Natural killer cell treated with Interleukin-12 subunit alpha and Interleukin-12 subunit beta and Interleukin-15 and Interleukin-18, amount 100 ng/mL, for 72 hours (primary cell): Measurements from ENCODE around the gene CD101. TPM values are rescaled to one million over a fixed set of nuclear protein-coding genes. Genes with fewer than 3 reads are reported as not detected.

Experiments used
- ATAC-seq, 2 donors: fragments of 150-1000 bp; cut with Tn5 transposase in 1 of 2; sonication (Bioruptor Pico), chemical (Tn5 transposase) in 1 of 2; 2 replicates each; pipeline ENCODE4 v1.10.0; 2021
- DNase-seq: peaks from one replicate; pipeline ENCODE4 v3.0.0; 2022; ENCODE audit warnings: low spot score
- H3K27ac Mint-ChIP-seq, 2 donors: 1 replicate in 1 of 2; 2 replicates in 1 of 2; pipeline ENCODE4 v1.8.0; 2022; ENCODE audit warnings: mixed read lengths in 2 of 2, mild to moderate bottlenecking in 1 of 2, moderate library complexity in 1 of 2
- H3K27me3 Mint-ChIP-seq, 2 donors: 1 replicate in 1 of 2; 2 replicates in 1 of 2; pipeline ENCODE4 v1.8.0; 2022; ENCODE audit warnings: mixed read lengths in 2 of 2
- H3K36me3 Mint-ChIP-seq: one replicate; pipeline ENCODE4 v1.8.0; 2022; ENCODE audit warnings: mixed read lengths
- H3K4me1 Mint-ChIP-seq, 2 donors: 1 replicate in 1 of 2; 2 replicates in 1 of 2; pipeline ENCODE4 v1.8.0; 2022; ENCODE audit warnings: low read depth in 2 of 2, mixed read lengths in 2 of 2, mild to moderate bottlenecking in 1 of 2
- H3K4me3 Mint-ChIP-seq: one replicate; pipeline ENCODE4 v1.8.0; 2022; ENCODE audit warnings: mixed read lengths
- H3K9me3 Mint-ChIP-seq: 2 replicates; pipeline ENCODE4 v1.8.0; 2022; ENCODE audit warnings: mixed read lengths
- total RNA-seq, 2 donors: library from RNA; stranded (reverse); gene quantifications; one replicate each; pipeline ENCODE4 v1.2.3, GENCODE V29; 2022

Gene CD101
- total RNA-seq, 2 donors from 2014 or later = 1.4 to 2.3 TPM

GRCh38 chr1:117060441-117061317 is 59.1 kb downstream of the CD101 start:
- peaks cover 4% of the 10 kb centered on the region for H3K36me3 Mint-ChIP-seq
- H3K4me1 Mint-ChIP-seq = peaks cover 25 to 37% of the 10 kb centered on the region in 2 donors
- DNase-seq = no peak

DNA sequence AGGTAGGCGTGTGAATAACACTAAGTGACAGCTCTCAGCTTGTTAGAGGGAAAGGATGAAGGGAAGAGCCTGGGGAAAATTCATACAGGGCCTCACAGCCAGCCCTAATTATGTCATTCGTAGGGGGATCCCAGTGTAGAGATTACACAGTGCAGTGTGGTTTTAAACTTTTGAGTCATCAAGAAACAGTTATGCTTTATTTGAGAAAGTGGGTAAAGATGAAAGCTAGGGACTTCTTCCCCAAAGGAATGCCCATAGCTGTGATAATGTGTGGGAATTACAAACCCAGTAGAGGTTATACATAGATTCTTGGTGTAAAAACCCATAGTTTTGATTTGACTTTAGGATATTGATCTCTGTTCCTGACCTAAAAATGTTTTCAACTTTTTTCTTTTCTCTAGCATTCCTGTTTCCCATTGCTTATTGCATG is 60.4 kb downstream of the CD101 start:
- H3K36me3 Mint-ChIP-seq = peaks cover 10% of the 10 kb centered on the region
- H3K4me3 Mint-ChIP-seq = no peak overlapping the region
- H3K27me3 Mint-ChIP-seq = no peaks in the 10 kb centered on the region
- H3K4me1 Mint-ChIP-seq = peaks cover 25 to 37% of the 10 kb centered on the region in 2 donors
- peak; percentile 38 to 54 for ATAC-seq
- H3K9me3 Mint-ChIP-seq = no peaks in the 10 kb centered on the region
- no peak overlapping the region for H3K27ac Mint-ChIP-seq
- DNase-seq = peak; percentile 69

More at GRCh38 chr1:117060441-117061317, 59.1 kb downstream of the CD101 start:
- Mint-ChIP-seq H3K27me3 (no peaks in the 10 kb centered on the region), H3K9me3 (no peaks in the 10 kb centered on the region), H3K27ac (no peak overlapping the region), H3K4me3 (no peak overlapping the region)
- ATAC-seq = peak; percentile 0 to 1

GRCh38 chr1:117066367-117066766 is 64.8 kb downstream of the CD101 start:
- ATAC-seq (no peak), DNase-seq (no peak)
- H3K4me3 Mint-ChIP-seq = no peak overlapping the region
- H3K27me3 Mint-ChIP-seq = no peaks in the 10 kb centered on the region
- H3K27ac Mint-ChIP-seq = no peak overlapping the region
- H3K9me3 Mint-ChIP-seq = no peaks in the 10 kb centered on the region
- peaks cover 10% of the 10 kb centered on the region for H3K36me3 Mint-ChIP-seq
- peaks cover 15 to 35% of the 10 kb centered on the region in 2 donors for H3K4me1 Mint-ChIP-seq

GRCh38 chr1:117067533-117068370 is 66.2 kb downstream of the CD101 start:
- peaks cover 11% of the 10 kb centered on the region for H3K36me3 Mint-ChIP-seq
- peaks cover 4 to 21% of the 10 kb centered on the region in 2 donors for H3K4me1 Mint-ChIP-seq
- ATAC-seq = peak; percentile 72 to 81
- no peak overlapping the region for H3K27ac Mint-ChIP-seq
- H3K27me3 Mint-ChIP-seq = no peaks in the 10 kb centered on the region
- no peak for DNase-seq
- H3K9me3 Mint-ChIP-seq = no peaks in the 10 kb centered on the region
- no peak overlapping the region for H3K4me3 Mint-ChIP-seq

GRCh38 chr1:117068580-117068979 is 67.0 kb downstream of the CD101 start:
- H3K27ac Mint-ChIP-seq = no peak overlapping the region
- no peaks in the 10 kb centered on the region for H3K9me3 Mint-ChIP-seq
- DNase-seq (no peak), ATAC-seq (no peak)
- peaks cover 3 to 20% of the 10 kb centered on the region in 2 donors for H3K4me1 Mint-ChIP-seq
- H3K4me3 Mint-ChIP-seq = no peak overlapping the region
- H3K27me3 Mint-ChIP-seq = no peaks in the 10 kb centered on the region
- peaks cover 10% of the 10 kb centered on the region for H3K36me3 Mint-ChIP-seq

GRCh38 chr1:117069220-117069844 is 67.8 kb downstream of the CD101 start:
- no peak for ATAC-seq
- H3K36me3 Mint-ChIP-seq = peaks cover 12% of the 10 kb centered on the region
- no peaks in the 10 kb centered on the region for H3K27me3 Mint-ChIP-seq
- DNase-seq = no peak
- H3K9me3 Mint-ChIP-seq = no peaks in the 10 kb centered on the region
- H3K27ac Mint-ChIP-seq = no peak overlapping the region
- peak overlapping the region; percentile 34 for H3K4me3 Mint-ChIP-seq
- peaks cover 3 to 20% of the 10 kb centered on the region in 2 donors for H3K4me1 Mint-ChIP-seq

- H3K27ac Mint-ChIP-seq = no peak overlapping the region
- peaks cover 20% of the 10 kb centered on the region for H3K36me3 Mint-ChIP-seq
- no peak for DNase-seq
- no peaks in the 10 kb centered on the region for H3K27me3 Mint-ChIP-seq
- no peaks in the 10 kb centered on the region for H3K9me3 Mint-ChIP-seq
- H3K4me1 Mint-ChIP-seq = peaks cover 3 to 20% of the 10 kb centered on the region in 2 donors
- ATAC-seq = peak in 1 of 2 donors; percentile 85
- H3K4me3 Mint-ChIP-seq = peak overlapping the region; percentile 52
Measured at GRCh38 chr1:117070124-117070523, 68.6 kb downstream of the CD101 start.

DNA sequence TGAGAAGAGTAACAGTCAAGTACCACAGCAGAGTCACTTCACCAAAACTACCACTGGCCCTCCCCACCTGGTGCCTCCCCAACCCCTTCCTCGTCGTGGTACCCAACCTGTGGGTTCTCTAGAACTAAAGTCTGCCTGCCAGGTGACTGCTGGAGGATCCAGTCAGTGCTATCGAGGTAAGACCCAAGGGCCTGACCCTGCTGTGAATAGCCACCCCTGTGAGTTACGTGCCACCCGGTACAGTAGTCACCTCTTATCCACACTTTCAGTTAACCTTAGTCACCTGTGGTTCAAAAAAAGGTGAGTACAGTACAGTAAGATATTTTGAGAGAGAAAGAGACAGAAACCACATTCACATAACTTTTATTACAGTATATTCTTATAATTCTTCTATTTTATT is 75.1 kb downstream of the CD101 start:
- no peaks in the 10 kb centered on the region for H3K9me3 Mint-ChIP-seq
- DNase-seq = no peak
- H3K4me1 Mint-ChIP-seq = peaks cover 5 to 8% of the 10 kb centered on the region in 2 donors
- ATAC-seq = no peak
- peaks cover 49% of the 10 kb centered on the region for H3K36me3 Mint-ChIP-seq
- H3K27me3 Mint-ChIP-seq = no peaks in the 10 kb centered on the region
- no peak overlapping the region for H3K27ac Mint-ChIP-seq
- H3K4me3 Mint-ChIP-seq = no peak overlapping the region

- Mint-ChIP-seq H3K9me3 (no peaks in the 10 kb centered on the region), H3K27me3 (no peaks in the 10 kb centered on the region), H3K4me3 (no peak overlapping the region), H3K4me1 (peaks cover 5 to 8% of the 10 kb centered on the region in 2 donors), H3K27ac (no peak overlapping the region), H3K36me3 (peaks cover 49% of the 10 kb centered on the region)
- ATAC-seq (peak; percentile 89 to 95), DNase-seq (no peak)
Measured at GRCh38 chr1:117077267-117077666, 75.7 kb downstream of the CD101 start.

GRCh38 chr1:117079737-117080136 is 78.2 kb downstream of the CD101 start:
- DNase-seq = no peak
- Mint-ChIP-seq H3K36me3 (peaks cover 43% of the 10 kb centered on the region), H3K9me3 (no peaks in the 10 kb centered on the region), H3K4me1 (peaks cover 5 to 8% of the 10 kb centered on the region in 2 donors), H3K27ac (no peak overlapping the region), H3K27me3 (no peaks in the 10 kb centered on the region), H3K4me3 (no peak overlapping the region)
- ATAC-seq = no peak

- no peaks in the 10 kb centered on the region for H3K4me1 Mint-ChIP-seq
- H3K9me3 Mint-ChIP-seq = no peaks in the 10 kb centered on the region
- H3K4me3 Mint-ChIP-seq = no peak overlapping the region
- no peak overlapping the region for H3K27ac Mint-ChIP-seq
- ATAC-seq = no peak
- no peaks in the 10 kb centered on the region for H3K27me3 Mint-ChIP-seq
- H3K36me3 Mint-ChIP-seq = peaks cover 14% of the 10 kb centered on the region
- no peak for DNase-seq
Measured at GRCh38 chr1:117084231-117084630, 82.7 kb downstream of the CD101 start.
